Panc1 (cell line): ENCODE measurements around the gene ARL8A. TPM values are rescaled to one million over a fixed set of nuclear protein-coding genes. Genes with fewer than 3 reads are reported as not detected.

ENCODE experiments used
- ATAC-seq: fragments of 200-7000 bp; cut with Tn5 transposase; 2 replicates; pipeline ENCODE4 v1.9.1; 2020; ENCODE audit warnings: mild to moderate bottlenecking, moderate library complexity
- BruUV-seq: library from RNA; stranded (reverse); fragments of 400-500 nt; replicated peaks from 2 replicates; lab custom pipeline; 2021; lab: Mats Ljungman, UMichigan
- CTCF ChIA-PET: fragments of 300-600 bp; sonication (Branson Sonifier 250); formaldehyde crosslinking; loops from one replicate; lab custom pipeline; 2022; ENCODE audit warnings: antibody characterized with exemption; lab: Charles Lee
- POLR2A ChIA-PET: fragments of 300-600 bp; sonication (Branson Sonifier 250); formaldehyde crosslinking; loops from one replicate; lab custom pipeline; 2022; ENCODE audit warnings: antibody characterized with exemption; lab: Charles Lee
- DNase-seq: peaks from one replicate; pipeline ENCODE4 v3.0.0-alpha.2; 2010; ENCODE audit warnings: low read depth, low spot score
- H3K27ac ChIP-seq: 2 replicates; pipeline ENCODE4 v1.5.1; 2011; ENCODE audit warnings: mild to moderate bottlenecking, low read length, inconsistent platforms
- H3K27me3 ChIP-seq: fragments of 200-500 bp; sonication (Bioruptor generic); 2 replicates; pipeline ENCODE4 v1.6.0; 2014; ENCODE audit warnings: low read length, inconsistent platforms; ENCODE audit not compliant: control insufficient read depth, insufficient read depth
- H3K36me3 ChIP-seq: fragments of 200-500 bp; sonication (Bioruptor generic); 2 replicates; pipeline ENCODE4 v1.5.1; 2014; ENCODE audit warnings: inconsistent platforms, mild to moderate bottlenecking, low read length, moderate library complexity; ENCODE audit not compliant: control insufficient read depth, insufficient read depth
- H3K4me1 ChIP-seq: 2 replicates; pipeline ENCODE4 v1.5.1; 2011; ENCODE audit warnings: inconsistent platforms, mild to moderate bottlenecking, low read length, moderate library complexity; ENCODE audit not compliant: control insufficient read depth, insufficient read depth
- H3K4me3 ChIP-seq, 2 experiments: 2 replicates each; pipeline ENCODE4 v1.5.1; 2011 to 2012; ENCODE audit warnings: low read depth in 2 of 2, low read length in 2 of 2, mild to moderate bottlenecking in 2 of 2, inconsistent platforms in 1 of 2, moderate library complexity in 1 of 2
- H3K9me3 ChIP-seq: fragments of 200-500 bp; sonication (Bioruptor generic); 2 replicates; pipeline ENCODE4 v1.5.1; 2014; ENCODE audit warnings: low read depth, mild to moderate bottlenecking, inconsistent platforms, low read length, moderate library complexity; ENCODE audit not compliant: control insufficient read depth, insufficient read depth
- POLR2AphosphoS5 ChIP-seq: IDR thresholded peaks from 2 replicates; pipeline ENCODE4 v1.6.1; 2012; ENCODE audit warnings: mild to moderate bottlenecking, low read depth, low read length, moderate library complexity
- SIN3A ChIP-seq: IDR thresholded peaks from 2 replicates; pipeline ENCODE4 v1.6.1; 2012; ENCODE audit warnings: low read depth, mild to moderate bottlenecking, low read length, moderate library complexity, borderline replicate concordance; ENCODE audit not compliant: insufficient read depth
- TCF7L2 ChIP-seq: IDR thresholded peaks from 2 replicates; pipeline ENCODE4 v1.6.1; 2011; ENCODE audit warnings: mild to moderate bottlenecking, low read depth, low read length, inconsistent platforms
- in situ Hi-C: cut with HindIII; loops from 2 replicates; pipeline ENCODE4 v1.10.0; 2016; ENCODE audit warnings: low sequenced_read_pairs, low pct_unique_long_range_greater_than_20kb
- intact Hi-C: fragments of 100-400 bp; cut with micrococcal nuclease; formaldehyde crosslinking; loops from one replicate; pipeline ENCODE4 v1.10.0; 2022; ENCODE audit not compliant: unreplicated experiment
- total RNA-seq: library from RNA; stranded (reverse); gene quantifications from one replicate; pipeline ENCODE4 v1.2.1, GENCODE V29; 2021; ENCODE audit not compliant: unreplicated experiment
- TF ChIP-seq, protein P1 (sequence below), 2 experiments: IDR thresholded peaks; 2 replicates each; pipeline ENCODE4 v1.6.1; 2011 to 2012; ENCODE audit warnings: low read depth in 2 of 2, control low read depth in 1 of 2, low read length in 1 of 2, mild to moderate bottlenecking in 1 of 2, moderate library complexity in 1 of 2; ENCODE audit not compliant: insufficient read depth in 1 of 2
- TF ChIP-seq, protein P2 (sequence below): fragments of 450-650 bp; IDR thresholded peaks from 2 replicates; pipeline ENCODE4 v1.5.1; 2017; ENCODE audit warnings: mild to moderate bottlenecking

Gene ARL8A
- total RNA-seq, 1 experiment from 2014 or later = 62.6 TPM

DNA sequence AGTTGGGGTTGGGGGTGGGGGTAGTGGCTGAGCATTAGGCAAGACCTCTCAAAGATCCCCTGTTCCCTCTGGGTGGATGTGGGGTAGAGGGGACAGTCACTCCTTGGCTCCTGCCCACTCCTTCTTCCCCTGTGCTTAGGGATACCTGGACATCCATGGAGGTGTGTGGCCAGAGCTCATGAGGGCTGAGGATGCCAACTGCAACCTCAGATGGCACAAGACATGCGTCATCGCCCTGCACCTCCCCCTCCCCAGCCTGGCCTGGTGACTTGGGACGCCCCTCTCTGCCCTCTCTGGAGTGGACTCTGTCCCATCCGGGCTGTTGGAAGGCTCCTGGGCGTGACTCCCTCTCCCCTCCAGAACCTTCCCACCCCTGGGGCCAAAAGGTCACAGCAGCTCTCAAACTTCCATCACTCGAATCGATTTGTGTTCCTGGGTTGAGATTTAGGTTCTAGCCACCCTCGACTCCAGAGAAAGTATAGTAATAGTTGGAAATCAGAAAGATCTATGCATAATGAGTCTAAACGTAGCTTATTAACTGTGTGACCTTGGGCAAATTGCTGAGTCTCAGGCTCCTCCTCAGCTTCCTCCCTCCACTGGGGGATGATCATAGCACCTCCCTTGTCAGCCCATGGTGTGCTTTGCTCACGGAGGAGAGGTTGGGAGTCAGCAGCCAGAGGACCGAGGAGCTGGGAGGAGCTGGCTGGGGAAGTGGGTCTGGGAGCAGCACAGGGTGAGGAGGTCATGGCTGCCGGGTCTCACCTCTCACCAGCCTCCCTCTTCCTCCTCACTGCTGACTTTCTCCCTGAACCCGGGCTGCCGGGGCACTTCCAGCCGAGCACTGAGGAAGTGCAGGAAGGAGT is 18.1 kb upstream of the ARL8A start:
- CTCF ChIA-PET = interaction anchor here (1.4 kb wide), 1 partner anchor 21 kb away, joined by 4 read pairs; no protein-coding TSS in a partner anchor
- intact Hi-C loops = no loop called here
- DNase-seq (no peak), ATAC-seq (no peak)
- Histone ChIP-seq H3K4me3 (no peak overlapping the region), H3K9me3 (no peaks in the 10 kb centered on the region), H3K27me3 (no peaks in the 10 kb centered on the region), H3K36me3 (no peaks in the 10 kb centered on the region), H3K4me1 (no peaks in the 10 kb centered on the region), H3K27ac (no peak overlapping the region)
- BruUV-seq = no TSS peak
- TF ChIP-seq, protein P1, sequence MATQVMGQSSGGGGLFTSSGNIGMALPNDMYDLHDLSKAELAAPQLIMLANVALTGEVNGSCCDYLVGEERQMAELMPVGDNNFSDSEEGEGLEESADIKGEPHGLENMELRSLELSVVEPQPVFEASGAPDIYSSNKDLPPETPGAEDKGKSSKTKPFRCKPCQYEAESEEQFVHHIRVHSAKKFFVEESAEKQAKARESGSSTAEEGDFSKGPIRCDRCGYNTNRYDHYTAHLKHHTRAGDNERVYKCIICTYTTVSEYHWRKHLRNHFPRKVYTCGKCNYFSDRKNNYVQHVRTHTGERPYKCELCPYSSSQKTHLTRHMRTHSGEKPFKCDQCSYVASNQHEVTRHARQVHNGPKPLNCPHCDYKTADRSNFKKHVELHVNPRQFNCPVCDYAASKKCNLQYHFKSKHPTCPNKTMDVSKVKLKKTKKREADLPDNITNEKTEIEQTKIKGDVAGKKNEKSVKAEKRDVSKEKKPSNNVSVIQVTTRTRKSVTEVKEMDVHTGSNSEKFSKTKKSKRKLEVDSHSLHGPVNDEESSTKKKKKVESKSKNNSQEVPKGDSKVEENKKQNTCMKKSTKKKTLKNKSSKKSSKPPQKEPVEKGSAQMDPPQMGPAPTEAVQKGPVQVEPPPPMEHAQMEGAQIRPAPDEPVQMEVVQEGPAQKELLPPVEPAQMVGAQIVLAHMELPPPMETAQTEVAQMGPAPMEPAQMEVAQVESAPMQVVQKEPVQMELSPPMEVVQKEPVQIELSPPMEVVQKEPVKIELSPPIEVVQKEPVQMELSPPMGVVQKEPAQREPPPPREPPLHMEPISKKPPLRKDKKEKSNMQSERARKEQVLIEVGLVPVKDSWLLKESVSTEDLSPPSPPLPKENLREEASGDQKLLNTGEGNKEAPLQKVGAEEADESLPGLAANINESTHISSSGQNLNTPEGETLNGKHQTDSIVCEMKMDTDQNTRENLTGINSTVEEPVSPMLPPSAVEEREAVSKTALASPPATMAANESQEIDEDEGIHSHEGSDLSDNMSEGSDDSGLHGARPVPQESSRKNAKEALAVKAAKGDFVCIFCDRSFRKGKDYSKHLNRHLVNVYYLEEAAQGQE (IDR thresholded peaks at IDR 0.05; ENCODE audit: insufficient read depth in 1 of 2, low read depth in 2 of 2, low read length in 1 of 2) = no peak
- TF ChIP-seq TCF7L2 = no peak
- no peak for TF ChIP-seq POLR2AphosphoS5
- TF ChIP-seq, protein P2, sequence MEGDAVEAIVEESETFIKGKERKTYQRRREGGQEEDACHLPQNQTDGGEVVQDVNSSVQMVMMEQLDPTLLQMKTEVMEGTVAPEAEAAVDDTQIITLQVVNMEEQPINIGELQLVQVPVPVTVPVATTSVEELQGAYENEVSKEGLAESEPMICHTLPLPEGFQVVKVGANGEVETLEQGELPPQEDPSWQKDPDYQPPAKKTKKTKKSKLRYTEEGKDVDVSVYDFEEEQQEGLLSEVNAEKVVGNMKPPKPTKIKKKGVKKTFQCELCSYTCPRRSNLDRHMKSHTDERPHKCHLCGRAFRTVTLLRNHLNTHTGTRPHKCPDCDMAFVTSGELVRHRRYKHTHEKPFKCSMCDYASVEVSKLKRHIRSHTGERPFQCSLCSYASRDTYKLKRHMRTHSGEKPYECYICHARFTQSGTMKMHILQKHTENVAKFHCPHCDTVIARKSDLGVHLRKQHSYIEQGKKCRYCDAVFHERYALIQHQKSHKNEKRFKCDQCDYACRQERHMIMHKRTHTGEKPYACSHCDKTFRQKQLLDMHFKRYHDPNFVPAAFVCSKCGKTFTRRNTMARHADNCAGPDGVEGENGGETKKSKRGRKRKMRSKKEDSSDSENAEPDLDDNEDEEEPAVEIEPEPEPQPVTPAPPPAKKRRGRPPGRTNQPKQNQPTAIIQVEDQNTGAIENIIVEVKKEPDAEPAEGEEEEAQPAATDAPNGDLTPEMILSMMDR = no peak
- no peak for TF ChIP-seq SIN3A
- POLR2A ChIA-PET = interaction anchor here (0.6 kb wide), 1 partner anchor 169 kb away, joined by 3 read pairs; no protein-coding TSS in a partner anchor
- in situ Hi-C loops = no loop called here

DNA sequence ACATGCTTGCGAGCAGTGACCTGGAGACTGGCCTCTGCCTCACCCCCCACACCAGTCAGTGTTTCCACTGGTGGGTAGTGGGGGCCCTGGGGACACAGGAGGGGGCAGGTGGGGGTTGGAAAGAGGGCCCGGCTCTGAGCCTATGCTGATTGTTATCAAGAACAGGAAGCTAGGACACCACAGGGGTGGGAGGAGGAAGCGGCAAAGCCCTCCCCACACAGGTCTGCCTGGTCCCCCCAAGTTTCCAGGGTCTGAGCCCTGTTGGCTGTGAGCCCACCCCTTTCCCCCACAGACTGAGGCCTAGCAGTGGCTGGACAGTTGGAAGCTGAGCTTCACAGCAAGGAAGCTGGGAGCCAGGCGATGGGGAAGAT is 17.5 kb upstream of the ARL8A start:
- no peaks in the 10 kb centered on the region for H3K27me3 ChIP-seq
- no peak for TF ChIP-seq TCF7L2
- TF ChIP-seq, protein P1 (IDR thresholded peaks at IDR 0.05; ENCODE audit: insufficient read depth in 1 of 2, low read depth in 2 of 2, low read length in 1 of 2) = no peak
- no peak for TF ChIP-seq POLR2AphosphoS5
- no peak for TF ChIP-seq SIN3A
- TF ChIP-seq, protein P2 = no peak
- CTCF ChIA-PET = interaction anchor here (1.4 kb wide), 1 partner anchor 22 kb away, joined by 4 read pairs; no protein-coding TSS in a partner anchor

More for the DNA sequence above, 17.5 kb upstream of the ARL8A start:
- POLR2A ChIA-PET = interaction anchor here (0.6 kb wide), 1 partner anchor 169 kb away, joined by 3 read pairs; no protein-coding TSS in a partner anchor
- ATAC-seq = no peak
- no peak for DNase-seq
- in situ Hi-C loops = no loop called here
- H3K36me3 ChIP-seq = no peaks in the 10 kb centered on the region
- no TSS peak for BruUV-seq
- H3K4me3 ChIP-seq = no peak overlapping the region
- no peaks in the 10 kb centered on the region for H3K4me1 ChIP-seq
- no peaks in the 10 kb centered on the region for H3K9me3 ChIP-seq
- H3K27ac ChIP-seq = no peak overlapping the region
- intact Hi-C loops = no loop called here
